Measurements from ENCODE around the gene NHLH1. TPM values are rescaled to one million over a fixed set of nuclear protein-coding genes. Genes with fewer than 3 reads are reported as not detected.
A peak's percentile ranks its signal among the peaks of the same experiment; 100 is the strongest.

Gene NHLH1
- total RNA-seq, 1 donor from 2014 or later: not detected

DNA sequence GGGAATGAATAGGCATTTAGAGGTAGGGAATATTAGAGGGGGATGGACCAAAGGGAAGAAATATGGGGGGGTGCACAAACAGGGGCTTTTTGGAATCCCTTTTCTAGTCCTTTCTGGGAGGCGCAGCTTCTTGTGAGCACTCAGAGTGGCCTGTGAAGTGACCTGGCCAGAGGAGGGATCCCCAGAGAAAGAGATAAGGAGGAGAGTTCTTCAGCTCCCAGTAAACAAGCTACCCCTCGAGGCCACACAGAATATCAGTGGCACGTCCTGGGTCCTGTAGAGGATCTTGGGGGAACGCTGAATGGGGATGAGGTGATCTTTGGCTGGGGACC, 52.9 kb downstream of the NHLH1 start:
- Histone ChIP-seq H3K36me3 (peaks cover 0 to 28% of the 10 kb centered on the region in 2 donors), H3K27me3 (no peaks in the 10 kb centered on the region), H3K9me3 (no peaks in the 10 kb centered on the region), H3K4me1 (no peaks in the 10 kb centered on the region), H3K4me3 (no peak overlapping the region), H3K27ac (no peak overlapping the region)
- TF ChIP-seq, protein P1, sequence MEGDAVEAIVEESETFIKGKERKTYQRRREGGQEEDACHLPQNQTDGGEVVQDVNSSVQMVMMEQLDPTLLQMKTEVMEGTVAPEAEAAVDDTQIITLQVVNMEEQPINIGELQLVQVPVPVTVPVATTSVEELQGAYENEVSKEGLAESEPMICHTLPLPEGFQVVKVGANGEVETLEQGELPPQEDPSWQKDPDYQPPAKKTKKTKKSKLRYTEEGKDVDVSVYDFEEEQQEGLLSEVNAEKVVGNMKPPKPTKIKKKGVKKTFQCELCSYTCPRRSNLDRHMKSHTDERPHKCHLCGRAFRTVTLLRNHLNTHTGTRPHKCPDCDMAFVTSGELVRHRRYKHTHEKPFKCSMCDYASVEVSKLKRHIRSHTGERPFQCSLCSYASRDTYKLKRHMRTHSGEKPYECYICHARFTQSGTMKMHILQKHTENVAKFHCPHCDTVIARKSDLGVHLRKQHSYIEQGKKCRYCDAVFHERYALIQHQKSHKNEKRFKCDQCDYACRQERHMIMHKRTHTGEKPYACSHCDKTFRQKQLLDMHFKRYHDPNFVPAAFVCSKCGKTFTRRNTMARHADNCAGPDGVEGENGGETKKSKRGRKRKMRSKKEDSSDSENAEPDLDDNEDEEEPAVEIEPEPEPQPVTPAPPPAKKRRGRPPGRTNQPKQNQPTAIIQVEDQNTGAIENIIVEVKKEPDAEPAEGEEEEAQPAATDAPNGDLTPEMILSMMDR (IDR thresholded peaks at IDR 0.05): no peak
- TF ChIP-seq POLR2A (IDR thresholded peaks at IDR 0.05): no peak
- DNase-seq (ENCODE audit: extremely low spot score in 2 of 2): peak in 1 of 2 donors; percentile 70
- intact Hi-C loops (cut with DNase I): no loop called here

DNA sequence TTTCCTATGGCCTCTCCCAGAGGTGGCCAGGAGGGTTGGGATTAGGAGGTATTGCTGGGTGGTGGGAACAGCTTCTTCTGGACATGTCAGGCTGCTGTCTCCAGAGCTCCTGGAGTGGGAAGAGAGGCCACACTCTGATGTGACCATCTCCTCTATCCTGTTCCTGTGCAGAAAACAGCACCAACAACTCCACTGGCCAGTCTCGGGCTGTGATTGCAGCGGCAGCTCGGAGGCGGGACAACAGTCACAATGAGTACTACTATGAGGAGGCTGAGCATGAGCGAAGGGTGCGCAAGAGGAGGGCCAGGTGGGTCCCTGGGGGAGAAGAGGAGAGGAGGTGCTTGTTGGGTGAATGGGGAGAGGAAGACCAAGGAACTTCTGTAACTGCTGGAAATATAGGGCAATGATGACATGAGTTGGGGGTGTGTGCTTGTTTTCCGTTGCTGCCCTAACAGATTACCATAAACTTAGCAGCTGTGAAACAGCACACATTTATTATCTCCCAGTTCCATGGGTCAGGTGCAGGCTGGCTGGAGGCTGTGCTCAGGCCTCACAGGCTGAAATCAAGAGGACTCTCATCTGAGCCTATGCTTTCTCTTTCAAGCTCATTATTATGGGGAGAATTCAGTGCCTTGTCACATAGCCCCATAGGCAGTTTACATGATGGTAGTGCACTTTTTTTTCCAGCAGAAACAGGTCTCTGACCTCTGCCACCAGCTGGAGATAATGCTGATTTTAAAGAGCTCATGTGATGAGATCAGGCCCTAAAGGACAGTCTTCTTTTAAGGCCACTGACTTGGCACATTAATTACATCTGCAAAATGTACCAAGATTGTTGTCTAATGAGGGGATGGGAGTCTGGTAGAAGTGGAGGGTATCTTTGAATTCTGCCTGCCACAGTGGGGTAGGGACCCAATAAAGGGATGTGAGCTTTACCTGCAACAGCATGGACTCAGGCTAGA, 54.3 kb downstream of the NHLH1 start:
- no peaks in the 10 kb centered on the region for H3K4me1 ChIP-seq
- no peaks in the 10 kb centered on the region for H3K27me3 ChIP-seq
- H3K36me3 ChIP-seq: peaks cover 0 to 40% of the 10 kb centered on the region in 2 donors
- DNase-seq (ENCODE audit: extremely low spot score in 2 of 2): peak in 1 of 2 donors; percentile 71
- TF ChIP-seq POLR2AphosphoS5 (IDR thresholded peaks at IDR 0.05; ENCODE audit: insufficient read depth in 1 of 2, low read depth in 1 of 2) (no peak), POLR2A (IDR thresholded peaks at IDR 0.05) (no peak)
- TF ChIP-seq, protein P1 (IDR thresholded peaks at IDR 0.05): no peak
- no peak overlapping the region for H3K27ac ChIP-seq
- H3K4me3 ChIP-seq: no peak overlapping the region
- no peaks in the 10 kb centered on the region for H3K9me3 ChIP-seq
- intact Hi-C loops (cut with DNase I): no loop called here

DNA sequence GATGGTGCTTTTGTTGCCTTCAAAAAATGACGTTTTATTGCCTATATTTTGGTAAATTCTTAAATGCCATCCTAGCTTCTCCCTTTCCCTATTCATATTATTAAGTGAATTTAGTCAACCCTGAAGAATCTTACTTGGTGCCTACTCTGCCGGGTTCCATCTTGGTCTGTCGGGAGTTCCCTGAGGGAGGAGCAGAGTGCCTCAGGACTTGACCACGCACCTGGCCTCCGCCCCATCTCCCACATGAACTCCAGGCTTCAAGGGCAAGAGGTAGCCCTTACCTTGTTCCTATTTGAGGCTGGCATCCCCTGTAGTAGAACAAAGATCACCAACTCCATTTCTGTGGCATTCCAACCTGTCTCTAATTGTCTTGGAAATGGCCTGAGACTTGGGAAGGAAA, 55.0 kb downstream of the NHLH1 start:
- TF ChIP-seq, protein P1 (IDR thresholded peaks at IDR 0.05): no peak
- no peak for TF ChIP-seq POLR2AphosphoS5 (IDR thresholded peaks at IDR 0.05; ENCODE audit: insufficient read depth in 1 of 2, low read depth in 1 of 2)
- TF ChIP-seq POLR2A (IDR thresholded peaks at IDR 0.05): no peak
- no peaks in the 10 kb centered on the region for H3K27me3 ChIP-seq
- intact Hi-C loops (cut with DNase I): no loop called here
- H3K4me3 ChIP-seq: no peak overlapping the region
- DNase-seq (ENCODE audit: extremely low spot score in 2 of 2): peak in 1 of 2 donors; percentile 52
- H3K36me3 ChIP-seq: peaks cover 0 to 46% of the 10 kb centered on the region in 2 donors
- H3K4me1 ChIP-seq: no peaks in the 10 kb centered on the region
- H3K9me3 ChIP-seq: no peaks in the 10 kb centered on the region
- H3K27ac ChIP-seq: no peak overlapping the region

Small RNA genes within 50 kb of the gene (small RNA-seq; reads per million reads assigned to genes)
- gene RF00019: not detected
- not detected for gene RNU4-42P

Other genes starting within 250 kb of the NHLH1 start
- not detected for gene ATP1A4, start 215.5 kb upstream of the NHLH1 start, total RNA-seq
- gene CASQ1, start 176.5 kb upstream of the NHLH1 start, total RNA-seq: not detected
- gene PEA15, start 161.7 kb upstream of the NHLH1 start, total RNA-seq: 89.1 TPM
- 145 TPM for gene DCAF8, start 104.5 kb upstream of the NHLH1 start, total RNA-seq
- 47.9 TPM for gene PEX19, start 81.9 kb upstream of the NHLH1 start, total RNA-seq
- 106 TPM for gene COPA, start 23.8 kb upstream of the NHLH1 start, total RNA-seq
- gene NCSTN, start 23.7 kb upstream of the NHLH1 start, total RNA-seq: 50.6 TPM
- 11.0 TPM for gene VANGL2, start 33.5 kb downstream of the NHLH1 start, total RNA-seq
- 8.6 TPM for gene SLAMF6, start 156.2 kb downstream of the NHLH1 start, total RNA-seq
- 8.1 TPM for gene CD84, start 212.4 kb downstream of the NHLH1 start, total RNA-seq